HG03439 (cell line): ENCODE results near the gene PPP1R27.

Experiments used
- ATAC-seq: cut with Tn5 transposase; IDR thresholded peaks from one replicate; pipeline ENCODE4 v1.9.1; 2021; ENCODE audit warnings: mild to moderate bottlenecking, moderate library complexity; ENCODE audit not compliant: unreplicated experiment

PPP1R27 gene

GRCh38 chr17:81807210-81807719 lies 27.6 kb downstream of the PPP1R27 start:
- ATAC-seq: no peak

GRCh38 chr17:81806461-81807209 lies 28.2 kb downstream of the PPP1R27 start:
- ATAC-seq: no peak

- no peak for ATAC-seq
These were observed 29.0 kb downstream of the PPP1R27 start for GRCh38 chr17:81805707-81806460.

- ATAC-seq: no peak
These were observed 30.1 kb downstream of the PPP1R27 start for GRCh38 chr17:81804559-81805399.

GRCh38 chr17:81803728-81804558 lies 30.9 kb downstream of the PPP1R27 start, which contains the start of gene GCGR:
Gene GCGR, plus strand, starts transcription at chr17:81804150. Its CDS starts 4,869 bp downstream, at chr17:81809019.
- ATAC-seq: no peak

GRCh38 chr17:81802856-81803643 lies 31.8 kb downstream of the PPP1R27 start:
- no peak for ATAC-seq

GRCh38 chr17:81802048-81802758 lies 32.6 kb downstream of the PPP1R27 start:
- no peak for ATAC-seq

- no peak for ATAC-seq
These were observed 33.5 kb downstream of the PPP1R27 start for GRCh38 chr17:81801327-81801726.

- no peak for ATAC-seq
These were observed 40.3 kb downstream of the PPP1R27 start for GRCh38 chr17:81794509-81794908.

- no peak for ATAC-seq
These were observed 40.8 kb downstream of the PPP1R27 start for GRCh38 chr17:81794074-81794476.

- no peak for ATAC-seq
These were observed 41.9 kb downstream of the PPP1R27 start for GRCh38 chr17:81792675-81793615.
